HG02970 (cell line): Measurements from ENCODE around the gene SLC7A6.
"Not testable (repeated sequence)": the region's sequence is repeated elsewhere in the genome, so short reads cannot be mapped to it uniquely, and the experiment has no call there.

Experiments
- ATAC-seq: cut with Tn5 transposase; IDR thresholded peaks from one replicate; pipeline ENCODE4 v1.9.1; 2021; ENCODE audit warnings: mild to moderate bottlenecking, moderate library complexity, moderate number of reproducible peaks; ENCODE audit not compliant: unreplicated experiment, low FRiP score

The SLC7A6 gene

DNA sequence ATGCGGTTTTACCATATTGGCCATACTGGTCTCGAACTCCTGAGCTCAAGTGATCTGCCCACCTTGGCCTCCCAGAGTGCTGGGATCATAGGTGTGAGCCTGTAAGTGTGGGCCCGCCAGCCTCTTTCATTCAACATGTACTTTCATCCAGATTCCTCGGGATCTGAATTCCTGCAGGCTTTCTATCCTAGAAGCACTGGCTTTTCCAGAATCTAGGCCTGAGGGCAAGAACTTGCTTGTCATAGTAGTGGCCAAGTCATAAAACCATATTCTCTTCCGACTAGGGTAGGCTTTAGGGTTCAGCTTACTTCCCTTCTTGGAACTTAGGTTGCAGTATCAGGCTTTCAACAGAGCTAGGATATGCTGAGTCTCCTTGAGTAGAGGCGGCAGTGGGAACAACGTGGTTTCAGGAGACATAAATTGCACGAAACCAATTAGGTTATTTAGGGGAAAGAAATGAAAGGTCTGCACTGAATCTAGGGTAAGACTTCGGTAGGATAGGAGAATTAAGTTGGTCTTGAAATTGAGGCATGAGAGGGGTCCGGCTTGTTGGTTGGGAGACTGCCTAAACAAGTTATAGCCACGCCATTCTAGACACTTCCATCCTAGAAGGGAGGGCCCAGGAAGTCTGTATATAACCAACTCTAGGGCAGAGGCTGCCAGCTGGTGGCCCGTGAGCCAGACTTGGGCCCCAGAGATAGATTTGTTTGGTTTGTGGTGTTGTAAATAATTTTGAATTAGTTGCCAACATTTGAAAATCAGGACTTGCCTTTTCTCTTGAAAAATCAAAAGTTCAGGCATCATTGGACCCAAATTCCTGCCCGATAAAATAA, 15.6 kb downstream of the SLC7A6 start:
- no peak for ATAC-seq

- ATAC-seq = no peak
Measured at GRCh38 chr16:68281368-68282063, 17.2 kb downstream of the SLC7A6 start.

DNA sequence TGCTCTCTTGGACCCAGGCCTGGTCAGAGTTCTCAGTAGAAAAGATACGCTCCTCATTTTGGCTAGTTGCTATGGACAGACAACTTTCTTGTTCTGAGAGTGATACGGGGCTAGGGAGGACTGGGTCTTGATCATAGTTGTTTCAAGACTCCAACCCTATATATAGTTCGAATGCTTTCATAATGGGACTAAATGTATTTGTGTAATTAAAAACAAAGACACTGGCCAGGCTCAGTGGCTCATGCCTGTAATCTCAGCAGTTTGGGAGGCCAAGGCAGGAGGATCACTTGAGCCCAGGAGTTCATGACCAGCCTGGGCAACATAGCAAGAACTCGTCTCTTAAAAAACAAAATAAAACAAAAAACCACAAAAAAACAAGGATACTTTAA, 17.7 kb downstream of the SLC7A6 start:
- ATAC-seq = no peak

DNA sequence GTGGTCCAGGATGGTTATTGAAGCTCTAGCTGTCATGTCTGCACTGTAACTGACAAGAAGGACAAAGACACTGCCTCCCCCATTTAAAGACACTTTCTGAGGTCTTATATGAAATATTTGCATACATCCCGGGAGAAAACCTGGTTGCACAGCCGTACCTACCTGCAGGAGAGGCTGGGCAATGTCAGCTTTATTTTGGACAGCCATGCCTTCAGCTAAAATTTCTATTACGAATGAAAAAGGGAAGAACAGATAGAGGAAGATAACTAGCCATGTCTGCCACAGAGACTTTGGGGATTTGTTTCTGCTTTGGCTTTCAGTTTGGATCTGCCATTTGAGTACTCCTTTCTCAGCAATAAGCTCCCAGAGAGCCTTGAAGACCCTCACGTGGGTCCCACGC, 19.0 kb downstream of the SLC7A6 start:
- ATAC-seq = no peak

DNA sequence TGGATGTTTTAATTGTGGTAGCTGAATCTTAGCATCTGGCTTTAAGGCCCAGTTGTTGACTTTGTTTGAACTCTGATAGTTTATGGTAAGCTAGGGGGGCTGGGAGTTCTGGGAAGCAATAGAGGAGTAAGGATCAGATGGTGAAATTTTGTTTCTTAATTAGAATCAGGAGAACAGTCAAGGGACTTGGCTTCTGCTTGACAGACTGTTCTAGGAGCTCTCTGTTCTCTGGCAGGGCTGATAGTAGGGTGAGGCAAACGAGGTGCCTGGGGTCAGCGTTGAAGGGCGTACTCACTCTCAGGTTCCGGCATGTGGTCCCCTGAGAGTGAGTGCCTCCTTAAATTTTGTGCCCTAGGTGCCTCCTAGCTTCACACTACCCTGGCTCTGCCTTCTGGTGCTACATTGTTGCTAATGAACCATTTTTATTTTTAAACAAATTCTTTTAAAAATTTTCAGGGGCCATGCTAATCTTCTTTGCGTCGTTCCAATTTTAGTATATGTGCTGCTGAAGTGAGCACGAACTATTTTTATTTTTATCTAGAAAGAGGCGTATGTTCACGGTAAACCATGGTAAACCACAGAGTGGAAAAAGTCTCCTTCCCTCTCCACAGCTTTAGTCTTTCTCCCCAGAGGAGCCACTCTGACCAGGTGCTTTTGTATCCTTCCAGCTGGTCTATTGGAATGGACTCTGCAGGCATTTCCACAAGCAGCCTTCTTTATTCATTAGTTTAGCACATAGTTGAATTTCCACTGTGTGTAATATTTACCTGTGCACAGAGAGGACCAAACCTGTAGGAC, 19.7 kb downstream of the SLC7A6 start:
- ATAC-seq = no peak

DNA sequence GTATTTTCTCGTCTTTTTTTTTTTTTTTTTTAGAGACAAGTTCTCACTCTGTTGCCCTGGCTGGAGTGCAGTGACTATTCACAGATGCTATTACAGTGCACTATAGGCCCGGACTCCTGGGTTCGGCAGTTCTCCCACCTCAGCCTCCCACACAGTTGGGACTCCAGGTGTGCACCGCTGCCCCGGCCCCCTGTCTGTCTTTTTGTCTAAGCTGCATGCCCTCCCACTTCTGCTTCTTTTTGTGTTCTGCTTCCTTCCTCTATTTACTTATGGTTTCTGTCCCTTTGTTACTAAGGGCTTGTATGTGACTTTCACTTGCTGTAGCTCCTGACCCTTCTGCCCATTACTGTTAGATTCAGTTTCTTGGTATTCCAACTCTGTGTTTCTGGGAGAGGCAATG, 20.5 kb downstream of the SLC7A6 start:
- no peak for ATAC-seq

GRCh38 chr16:68285683-68286082, 21.4 kb downstream of the SLC7A6 start:
- ATAC-seq = no peak

DNA sequence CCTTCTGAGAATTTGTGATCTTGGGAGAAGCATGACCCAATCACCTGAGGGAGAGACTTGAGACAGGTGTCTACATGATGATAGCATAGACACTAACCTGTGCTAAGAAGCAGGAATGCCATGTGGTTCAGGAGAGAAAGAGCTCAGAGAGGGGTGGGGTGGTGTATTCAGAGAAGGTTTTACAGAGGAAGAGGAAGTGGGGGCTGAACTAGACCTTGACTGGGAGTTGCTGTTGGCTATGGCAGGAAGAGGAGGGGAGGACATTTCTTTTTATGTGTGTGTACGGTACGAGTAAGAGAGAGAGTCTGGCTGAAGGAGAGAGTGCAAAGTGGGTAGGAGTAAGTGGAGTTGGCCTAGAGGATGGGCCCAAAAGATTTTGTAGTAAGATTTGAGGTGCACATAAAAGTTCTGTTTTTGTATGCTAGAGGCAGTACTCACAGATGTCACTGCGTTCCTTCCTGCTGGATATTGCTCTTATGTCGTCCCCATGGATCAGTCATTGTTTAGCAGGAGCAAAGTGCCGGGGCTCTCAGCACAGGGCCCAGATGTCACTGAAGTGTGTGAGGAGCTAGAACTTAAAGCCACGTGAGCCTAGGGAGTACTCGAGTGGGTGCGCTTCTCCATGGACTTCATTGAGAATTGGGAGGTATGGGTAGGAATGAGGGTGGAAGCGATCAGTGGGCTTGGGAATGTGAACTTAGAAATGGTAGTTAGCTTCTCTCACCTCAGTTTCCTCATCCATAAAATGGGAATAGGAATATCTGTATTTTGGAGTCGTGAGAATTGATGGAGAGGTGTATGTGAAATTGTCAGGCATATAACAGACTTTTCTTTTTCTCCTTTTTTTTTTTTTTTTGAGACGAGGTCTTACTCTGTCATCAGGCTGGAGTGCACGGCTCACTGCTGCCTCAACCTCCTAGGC, 22.1 kb downstream of the SLC7A6 start:
- no peak for ATAC-seq

- ATAC-seq = no peak
Measured at GRCh38 chr16:68287276-68288251, 23.2 kb downstream of the SLC7A6 start.

GRCh38 chr16:68288252-68288650, 23.9 kb downstream of the SLC7A6 start:
- no peak for ATAC-seq

- ATAC-seq = not testable (repeated sequence)
Measured at GRCh38 chr16:68288796-68289195, 24.5 kb downstream of the SLC7A6 start.

DNA sequence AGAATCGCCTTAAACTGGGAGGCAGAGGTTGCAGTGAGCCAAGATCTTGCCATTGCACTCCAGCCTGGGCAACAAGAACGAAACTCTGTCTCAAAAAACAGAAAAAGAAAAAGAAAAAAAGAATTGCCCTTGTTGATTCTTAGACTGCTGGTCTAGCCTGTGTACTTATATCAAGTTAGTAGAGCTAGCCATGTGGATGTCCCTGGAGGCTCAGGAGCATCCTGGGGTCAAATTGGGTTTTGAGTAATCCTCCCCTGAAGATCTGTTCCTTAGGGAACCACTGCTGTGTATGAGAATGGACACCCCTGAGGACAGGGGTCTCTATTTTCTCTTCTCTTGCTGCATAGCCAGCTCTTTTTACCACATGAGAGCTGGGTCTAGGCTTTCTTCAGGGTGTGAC, 24.9 kb downstream of the SLC7A6 start:
- ATAC-seq = no peak

GRCh38 chr16:68289621-68290329, 25.4 kb downstream of the SLC7A6 start:
- no peak for ATAC-seq

GRCh38 chr16:68290450-68290849, 26.1 kb downstream of the SLC7A6 start:
- ATAC-seq = no peak

- no peak for ATAC-seq
Measured at GRCh38 chr16:68291227-68291626, 26.9 kb downstream of the SLC7A6 start.

GRCh38 chr16:68292425-68292824, 28.1 kb downstream of the SLC7A6 start:
- ATAC-seq = no peak

DNA sequence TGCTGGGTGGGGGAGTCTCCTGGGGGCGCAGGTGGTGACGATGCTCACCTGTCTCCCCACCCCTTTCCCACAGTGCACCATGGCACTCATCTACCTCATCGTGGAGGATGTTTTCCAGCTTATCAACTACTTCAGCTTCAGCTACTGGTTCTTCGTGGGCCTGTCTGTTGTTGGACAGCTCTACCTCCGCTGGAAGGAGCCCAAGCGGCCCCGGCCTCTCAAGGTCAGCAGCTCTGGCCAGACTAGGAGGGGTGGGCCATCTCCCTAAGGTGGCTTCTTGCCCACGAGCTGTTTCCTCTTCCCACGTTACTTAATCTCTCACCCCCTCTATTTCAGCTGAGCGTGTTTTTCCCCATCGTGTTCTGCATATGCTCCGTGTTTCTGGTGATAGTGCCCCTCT, 32.0 kb downstream of the SLC7A6 start:
- no peak for ATAC-seq

GRCh38 chr16:68296693-68297092, 32.4 kb downstream of the SLC7A6 start:
- no peak for ATAC-seq
